IPS-18a (cell line): ENCODE results near the gene ARSI.

Experiments
- H3K27ac ChIP-seq: one replicate; pipeline ENCODE4 v1.5.1; 2013; ENCODE audit warnings: low read length
- H3K27me3 ChIP-seq: one replicate; pipeline ENCODE4 v1.6.1; 2013; ENCODE audit warnings: mild to moderate bottlenecking, low read length; ENCODE audit not compliant: control insufficient read depth, insufficient read depth
- H3K36me3 ChIP-seq: one replicate; pipeline ENCODE4 v1.6.1; 2013; ENCODE audit warnings: low read depth, low read length; ENCODE audit not compliant: control insufficient read depth
- H3K4me1 ChIP-seq: one replicate; pipeline ENCODE4 v1.6.1; 2013; ENCODE audit warnings: low read depth, low read length; ENCODE audit not compliant: control insufficient read depth
- H3K4me3 ChIP-seq: one replicate; pipeline ENCODE4 v1.5.1; 2013; ENCODE audit warnings: low read length
- H3K9ac ChIP-seq: one replicate; pipeline ENCODE4 v1.6.1; 2013; ENCODE audit warnings: mild to moderate bottlenecking, low read length, moderate library complexity
- H3K9me3 ChIP-seq: one replicate; pipeline ENCODE4 v1.6.1; 2013; ENCODE audit warnings: low read depth, low read length; ENCODE audit not compliant: control insufficient read depth

ARSI gene

DNA sequence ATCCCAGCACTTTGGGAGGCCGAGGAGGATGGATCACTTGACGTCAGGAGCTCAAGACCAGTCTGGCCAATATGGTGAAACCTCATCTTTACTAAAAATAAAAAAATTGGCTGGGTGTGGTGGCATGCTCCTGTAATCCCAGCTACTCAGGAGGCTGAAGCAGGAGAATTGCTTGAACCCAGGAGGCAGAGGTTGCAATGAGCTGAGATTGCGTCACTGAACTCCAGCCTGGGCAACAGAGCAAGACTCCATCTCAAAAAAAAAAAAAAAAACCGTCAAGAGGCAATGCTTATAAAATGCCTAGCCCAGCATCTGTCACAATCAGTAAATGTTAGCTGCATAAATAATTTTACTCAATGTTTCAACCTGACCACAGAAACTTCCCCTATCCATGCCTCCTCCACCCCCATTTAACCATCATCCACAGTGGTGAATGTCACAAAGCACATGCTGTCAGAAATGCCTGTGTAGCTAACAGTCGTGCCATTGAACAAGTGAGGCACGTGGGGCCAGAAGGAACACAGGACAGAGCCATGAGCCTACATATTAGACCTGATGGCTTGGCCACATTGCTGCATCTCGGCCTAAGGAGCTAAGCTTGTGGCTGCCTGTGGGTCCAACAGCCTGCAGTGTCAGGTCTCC is 38.0 kb upstream of the ARSI start:
- no peaks in the 10 kb centered on the region for H3K9me3 ChIP-seq
- no peak overlapping the region for H3K27ac ChIP-seq
- H3K4me3 ChIP-seq = no peak overlapping the region
- H3K36me3 ChIP-seq = no peaks in the 10 kb centered on the region
- H3K4me1 ChIP-seq = no peaks in the 10 kb centered on the region
- no peak overlapping the region for H3K9ac ChIP-seq
- H3K27me3 ChIP-seq = no peaks in the 10 kb centered on the region

GRCh38 chr5:150339841-150340240 is 37.1 kb upstream of the ARSI start:
- Histone ChIP-seq H3K4me3 (no peak overlapping the region), H3K27me3 (no peaks in the 10 kb centered on the region)

GRCh38 chr5:150339165-150339564 is 36.5 kb upstream of the ARSI start:
- Histone ChIP-seq H3K9me3 (no peaks in the 10 kb centered on the region), H3K9ac (no peak overlapping the region), H3K27me3 (no peaks in the 10 kb centered on the region), H3K27ac (no peak overlapping the region), H3K36me3 (no peaks in the 10 kb centered on the region), H3K4me3 (no peak overlapping the region), H3K4me1 (no peaks in the 10 kb centered on the region)

More at GRCh38 chr5:150339841-150340240, 37.1 kb upstream of the ARSI start:
- Histone ChIP-seq H3K4me1 (no peaks in the 10 kb centered on the region), H3K36me3 (no peaks in the 10 kb centered on the region), H3K9ac (no peak overlapping the region), H3K9me3 (no peaks in the 10 kb centered on the region), H3K27ac (no peak overlapping the region)

GRCh38 chr5:150338546-150338945 is 35.8 kb upstream of the ARSI start:
- Histone ChIP-seq H3K27ac (no peak overlapping the region), H3K4me1 (no peaks in the 10 kb centered on the region)

GRCh38 chr5:150335778-150336177 is 33.1 kb upstream of the ARSI start:
- H3K9me3 ChIP-seq = no peaks in the 10 kb centered on the region
- no peaks in the 10 kb centered on the region for H3K4me1 ChIP-seq
- no peaks in the 10 kb centered on the region for H3K27me3 ChIP-seq
- H3K4me3 ChIP-seq = no peak overlapping the region
- H3K36me3 ChIP-seq = no peaks in the 10 kb centered on the region
- no peak overlapping the region for H3K9ac ChIP-seq
- no peak overlapping the region for H3K27ac ChIP-seq

More at GRCh38 chr5:150338546-150338945, 35.8 kb upstream of the ARSI start:
- Histone ChIP-seq H3K36me3 (no peaks in the 10 kb centered on the region), H3K4me3 (no peak overlapping the region), H3K9ac (no peak overlapping the region), H3K9me3 (no peaks in the 10 kb centered on the region), H3K27me3 (no peaks in the 10 kb centered on the region)

GRCh38 chr5:150333400-150333799 is 30.7 kb upstream of the ARSI start:
- no peak overlapping the region for H3K4me3 ChIP-seq
- no peaks in the 10 kb centered on the region for H3K36me3 ChIP-seq
- H3K27me3 ChIP-seq = no peaks in the 10 kb centered on the region
- H3K27ac ChIP-seq = no peak overlapping the region
- no peak overlapping the region for H3K9ac ChIP-seq
- H3K9me3 ChIP-seq = no peaks in the 10 kb centered on the region
- no peaks in the 10 kb centered on the region for H3K4me1 ChIP-seq

DNA sequence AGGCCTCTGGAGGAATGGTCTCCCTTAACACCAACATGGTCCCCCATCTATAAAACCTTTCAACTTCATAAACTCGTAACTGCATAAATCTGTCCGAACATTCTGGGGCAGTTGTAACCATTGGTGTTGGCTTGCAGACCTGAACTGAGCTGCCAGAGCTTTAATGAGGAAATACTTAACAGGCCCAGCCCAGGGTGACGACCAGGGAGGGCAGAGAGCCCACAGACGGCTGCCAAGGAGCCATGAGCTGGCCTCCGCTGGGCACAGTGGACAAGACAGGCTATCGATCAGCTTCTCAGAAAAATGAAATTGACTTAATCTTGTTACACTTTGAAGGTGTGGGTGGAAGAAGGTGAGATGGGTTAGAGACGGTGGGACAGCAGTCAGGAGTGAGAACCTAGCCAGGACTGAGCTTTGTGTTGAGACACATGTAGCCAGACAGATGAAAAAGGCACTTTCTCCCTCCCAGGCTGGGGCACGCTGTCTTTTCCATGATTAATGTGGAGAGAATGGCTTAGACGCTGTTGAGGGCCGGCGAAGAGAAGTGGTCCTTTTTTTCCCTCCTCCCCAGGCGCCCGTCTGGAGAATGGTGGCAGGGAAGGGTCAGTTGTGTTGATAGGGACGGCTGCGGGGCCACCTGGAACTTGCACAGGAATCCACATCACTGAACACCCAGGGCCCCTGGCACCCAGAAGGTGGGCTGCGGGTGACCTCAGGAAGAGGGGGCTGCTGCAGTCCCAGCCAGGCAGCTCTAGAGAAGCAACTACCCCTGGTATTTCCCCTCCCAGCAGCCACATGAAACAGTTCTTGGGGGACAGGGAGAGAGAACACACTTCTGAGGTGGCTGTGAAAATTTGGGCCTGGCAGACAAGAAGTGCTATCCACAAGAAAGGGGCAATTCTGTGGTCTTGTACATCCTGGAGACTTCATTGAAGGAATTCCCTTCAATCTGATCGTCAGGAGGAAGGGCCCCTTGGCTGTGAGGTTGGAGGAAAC is 27.5 kb upstream of the ARSI start:
- Histone ChIP-seq H3K27me3 (no peaks in the 10 kb centered on the region), H3K4me1 (no peaks in the 10 kb centered on the region), H3K9me3 (no peaks in the 10 kb centered on the region), H3K9ac (no peak overlapping the region), H3K36me3 (no peaks in the 10 kb centered on the region), H3K27ac (no peak overlapping the region), H3K4me3 (no peak overlapping the region)

GRCh38 chr5:150329038-150329437 is 26.3 kb upstream of the ARSI start:
- no peak overlapping the region for H3K27ac ChIP-seq
- no peaks in the 10 kb centered on the region for H3K27me3 ChIP-seq
- no peak overlapping the region for H3K4me3 ChIP-seq
- no peaks in the 10 kb centered on the region for H3K9me3 ChIP-seq
- no peak overlapping the region for H3K9ac ChIP-seq
- no peaks in the 10 kb centered on the region for H3K36me3 ChIP-seq
- no peaks in the 10 kb centered on the region for H3K4me1 ChIP-seq

DNA sequence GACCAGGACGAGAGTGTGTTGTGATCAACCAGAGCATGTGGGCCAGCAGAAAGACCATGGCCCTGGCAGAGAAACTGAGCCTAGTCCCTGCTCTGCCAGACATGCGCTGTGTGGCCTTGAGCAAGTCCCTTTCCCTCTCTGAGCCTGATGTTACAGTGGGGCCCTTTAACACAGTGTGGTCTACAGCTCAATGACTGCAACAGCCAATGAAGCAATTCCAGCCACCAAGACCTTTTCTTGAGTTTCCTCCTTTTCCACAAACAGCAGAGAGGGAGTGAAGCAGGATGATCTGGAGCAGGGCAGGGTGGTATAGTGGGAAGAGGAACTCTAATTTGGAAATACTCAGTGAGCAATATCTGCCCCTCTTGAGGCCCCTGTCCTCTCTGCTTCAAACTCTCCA is 25.8 kb upstream of the ARSI start:
- H3K4me1 ChIP-seq = no peaks in the 10 kb centered on the region
- no peak overlapping the region for H3K9ac ChIP-seq
- H3K27ac ChIP-seq = no peak overlapping the region
- no peaks in the 10 kb centered on the region for H3K36me3 ChIP-seq
- H3K9me3 ChIP-seq = no peaks in the 10 kb centered on the region
- H3K4me3 ChIP-seq = no peak overlapping the region
- no peaks in the 10 kb centered on the region for H3K27me3 ChIP-seq

DNA sequence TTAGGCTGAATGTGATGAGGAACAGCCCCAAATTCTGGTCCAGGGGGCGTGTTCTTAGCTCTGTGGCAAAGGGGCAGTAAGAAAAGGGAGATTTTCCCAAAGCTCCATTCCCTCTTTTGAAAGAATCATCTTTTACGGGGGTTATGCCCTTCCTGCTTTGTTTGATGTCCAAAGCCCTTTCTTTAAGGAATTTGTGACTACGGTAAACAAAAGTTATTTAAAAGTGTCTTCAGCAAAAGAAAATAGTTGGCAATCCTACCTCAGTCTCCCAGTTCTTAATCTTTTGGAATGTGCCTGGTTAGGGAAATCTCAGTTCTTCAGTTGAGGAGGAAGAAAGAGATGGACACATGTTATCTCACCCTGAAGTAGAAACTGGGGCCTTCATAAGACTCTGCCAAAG is 24.4 kb upstream of the ARSI start:
- H3K9me3 ChIP-seq = no peaks in the 10 kb centered on the region
- no peak overlapping the region for H3K9ac ChIP-seq
- no peak overlapping the region for H3K27ac ChIP-seq

GRCh38 chr5:150326707-150327106 is 24.0 kb upstream of the ARSI start:
- Histone ChIP-seq H3K27ac (no peak overlapping the region), H3K9me3 (no peaks in the 10 kb centered on the region), H3K4me1 (no peaks in the 10 kb centered on the region), H3K9ac (no peak overlapping the region), H3K27me3 (no peaks in the 10 kb centered on the region), H3K36me3 (no peaks in the 10 kb centered on the region), H3K4me3 (no peak overlapping the region)

More for the DNA sequence above, 24.4 kb upstream of the ARSI start:
- H3K4me3 ChIP-seq = no peak overlapping the region
- H3K27me3 ChIP-seq = no peaks in the 10 kb centered on the region
- no peaks in the 10 kb centered on the region for H3K4me1 ChIP-seq
- no peaks in the 10 kb centered on the region for H3K36me3 ChIP-seq
